H1 (cell line): ENCODE data around the gene TPRN. TPM values are rescaled to one million over a fixed set of nuclear protein-coding genes. Genes with fewer than 3 reads are reported as not detected.

Experiments used
- CTCF ChIA-PET: fragments of 300-600 bp; sonication (Branson Sonifier 250); formaldehyde crosslinking; loops from one replicate; lab custom pipeline; 2021; ENCODE audit not compliant: partially characterized antibody; lab: Charles Lee
- POLR2A ChIA-PET: fragments of 300-600 bp; sonication (Branson Sonifier 250); formaldehyde crosslinking; loops from one replicate; lab custom pipeline; 2021; ENCODE audit warnings: inconsistent platforms; ENCODE audit not compliant: partially characterized antibody; lab: Charles Lee
- DNase-seq, 2 experiments: peaks; one replicate each; pipeline versions ENCODE4 v3.0.0 to v3.0.0-alpha.2; 2010 to 2022; ENCODE audit warnings: low spot score in 2 of 2, low read depth in 1 of 2, mixed read lengths in 1 of 2
- FAIRE-seq: peaks from 2 replicates; lab custom pipeline; 2011; peaks lifted over from hg19 to GRCh38; lab: Jason Lieb, UNC
- H2AFZ ChIP-seq: 2 replicates; pipeline ENCODE4 v1.8.1; 2012; ENCODE audit warnings: low read length, inconsistent platforms
- H2AK5ac ChIP-seq: 2 replicates; pipeline ENCODE4 v1.6.1; 2013; ENCODE audit warnings: low read depth, low read length
- H2BK120ac ChIP-seq: replicated peaks from 2 replicates; pipeline ENCODE3; 2013; ENCODE audit warnings: low read depth, low read length, inconsistent platforms
- H2BK12ac ChIP-seq: 2 replicates; pipeline ENCODE4 v1.6.1; 2013; ENCODE audit warnings: low read depth, low read length
- H2BK15ac ChIP-seq: 2 replicates; pipeline ENCODE4 v1.6.1; 2013; ENCODE audit warnings: low read length
- H2BK20ac ChIP-seq: 2 replicates; pipeline ENCODE4 v1.6.1; 2013; ENCODE audit warnings: low read length
- H2BK5ac ChIP-seq: 2 replicates; pipeline ENCODE4 v1.6.1; 2013; ENCODE audit warnings: low read depth, low read length
- H3K14ac ChIP-seq: 2 replicates; pipeline ENCODE4 v1.6.1; 2013; ENCODE audit warnings: inconsistent platforms; ENCODE audit not compliant: insufficient read length
- H3K18ac ChIP-seq: 2 replicates; pipeline ENCODE4 v1.6.1; 2013; ENCODE audit warnings: low read length; ENCODE audit errors: extremely low read depth
- H3K23ac ChIP-seq: 2 replicates; pipeline ENCODE4 v1.6.1; 2013; ENCODE audit warnings: inconsistent platforms; ENCODE audit not compliant: insufficient read length
- H3K23me2 ChIP-seq: 2 replicates; pipeline ENCODE4 v1.6.1; 2013; ENCODE audit warnings: low read depth, low read length
- H3K27ac ChIP-seq: 2 replicates; pipeline ENCODE4 v1.6.1; 2011; ENCODE audit warnings: low read depth, low read length, inconsistent platforms
- H3K27me3 ChIP-seq, 4 experiments: replicated peaks in 1 of 4; 1 replicate in 1 of 4; 2 replicates in 3 of 4; pipeline versions ENCODE4 v1.6.1 to v1.8.1; 2011 to 2013; ENCODE audit warnings: low read length in 3 of 4, mild to moderate bottlenecking in 3 of 4, inconsistent platforms in 2 of 4, mixed read lengths in 2 of 4, moderate library complexity in 1 of 4; ENCODE audit not compliant: control insufficient read depth in 3 of 4, insufficient read depth in 3 of 4; ENCODE audit errors: extremely low read depth in 1 of 4
- H3K36me3 ChIP-seq, 4 experiments: 2 replicates each; pipeline versions ENCODE4 v1.6.1 to v1.8.1; 2011 to 2013; ENCODE audit warnings: mild to moderate bottlenecking in 4 of 4, low read length in 3 of 4, moderate library complexity in 2 of 4, control low read depth in 1 of 4, inconsistent platforms in 1 of 4; ENCODE audit not compliant: insufficient read depth in 4 of 4, control insufficient read depth in 2 of 4
- H3K4ac ChIP-seq: replicated peaks from 2 replicates; pipeline ENCODE3; 2013; ENCODE audit warnings: low read length, low read depth, mixed read lengths, inconsistent platforms; ENCODE audit not compliant: insufficient read length
- H3K4me1 ChIP-seq, 4 experiments: replicated peaks in 1 of 4; 1 replicate in 1 of 4; 2 replicates in 3 of 4; pipeline versions ENCODE4 v1.6.1 to v1.8.1; 2011 to 2013; ENCODE audit warnings: low read length in 3 of 4, inconsistent platforms in 2 of 4, mixed read lengths in 1 of 4; ENCODE audit not compliant: insufficient read depth in 4 of 4, control insufficient read depth in 3 of 4
- H3K4me2 ChIP-seq, 2 experiments: 2 replicates each; pipeline versions ENCODE4 v1.6.1 to v1.8.1; 2011 to 2013; ENCODE audit warnings: low read depth in 2 of 2, low read length in 2 of 2, control low read depth in 1 of 2, inconsistent platforms in 1 of 2, mild to moderate bottlenecking in 1 of 2; ENCODE audit not compliant: insufficient read depth in 1 of 2
- H3K4me3 ChIP-seq, 4 experiments: fragments of 200-600, 300-600 bp in 1 of 4; sonication (generic), shearing (Covaris generic), sonication (Bioruptor Twin) in 1 of 4; 2 replicates each; pipeline versions ENCODE4 v1.5.1 to v1.8.1; 2011 to 2016; ENCODE audit warnings: low read length in 4 of 4, low read depth in 3 of 4, control low read depth in 2 of 4, inconsistent platforms in 2 of 4, mild to moderate bottlenecking in 2 of 4, mixed read lengths in 1 of 4, moderate library complexity in 1 of 4; ENCODE audit not compliant: insufficient read depth in 2 of 4; ENCODE audit errors: extremely low read depth in 1 of 4
- H3K56ac ChIP-seq: replicated peaks from 2 replicates; pipeline ENCODE3; 2013; ENCODE audit warnings: low read depth, mild to moderate bottlenecking, mixed read lengths, low read length, inconsistent platforms; ENCODE audit not compliant: insufficient read length
- H3K79me1 ChIP-seq: 2 replicates; pipeline ENCODE4 v1.6.1; 2013; ENCODE audit warnings: low read depth, low read length, control low read depth
- H3K79me2 ChIP-seq, 2 experiments: 2 replicates each; pipeline versions ENCODE4 v1.6.1 to v1.8.1; 2012 to 2013; ENCODE audit warnings: low read length in 2 of 2, mild to moderate bottlenecking in 2 of 2, inconsistent platforms in 1 of 2; ENCODE audit not compliant: insufficient read depth in 2 of 2, control insufficient read depth in 1 of 2
- H3K9ac ChIP-seq, 4 experiments: replicated peaks in 1 of 4; 1 replicate in 1 of 4; 2 replicates in 3 of 4; pipeline versions ENCODE4 v1.6.1 to v1.8.1; 2011 to 2013; ENCODE audit warnings: low read depth in 3 of 4, low read length in 3 of 4, control low read depth in 2 of 4, mild to moderate bottlenecking in 2 of 4, moderate library complexity in 2 of 4, inconsistent platforms in 1 of 4; ENCODE audit errors: extremely low read depth in 1 of 4
- H3K9me3 ChIP-seq, 2 experiments: 2 replicates each; pipeline versions ENCODE4 v1.6.1 to v1.8.1; 2012 to 2013; ENCODE audit warnings: mild to moderate bottlenecking in 2 of 2, moderate library complexity in 2 of 2, control low read depth in 1 of 2, inconsistent platforms in 1 of 2, low read depth in 1 of 2, low read length in 1 of 2, mixed read lengths in 1 of 2; ENCODE audit not compliant: insufficient read depth in 2 of 2
- H4K20me1 ChIP-seq, 2 experiments: replicated peaks in 1 of 2; 2 replicates each; pipeline versions ENCODE3 to v1.8.1; 2011 to 2013; ENCODE audit warnings: inconsistent platforms in 2 of 2, low read length in 2 of 2, mild to moderate bottlenecking in 1 of 2; ENCODE audit not compliant: insufficient read depth in 2 of 2, control insufficient read depth in 1 of 2
- H4K5ac ChIP-seq: 2 replicates; pipeline ENCODE4 v1.6.1; 2013; ENCODE audit warnings: low read length, low read depth, mixed read lengths, inconsistent platforms; ENCODE audit not compliant: insufficient read length
- H4K8ac ChIP-seq: 2 replicates; pipeline ENCODE4 v1.8.0; 2013; ENCODE audit warnings: mild to moderate bottlenecking, moderate library complexity, low read length, inconsistent platforms; ENCODE audit not compliant: insufficient read depth; ENCODE audit errors: extremely low read depth
- H4K91ac ChIP-seq: replicated peaks from 2 replicates; pipeline ENCODE3; 2013; ENCODE audit warnings: low read length, mixed read lengths, inconsistent platforms; ENCODE audit not compliant: insufficient read length
- ASH2L ChIP-seq: fragments of 200-600, 300-600 bp; sonication (generic); IDR thresholded peaks from one replicate; pipeline ENCODE4 v1.7.1; 2017; ENCODE audit warnings: low read length
- CHD1 ChIP-seq: IDR thresholded peaks from 2 replicates; pipeline ENCODE4 v1.6.1; 2012; ENCODE audit warnings: low read depth, low read length, improper control_type of control experiment
- JUND ChIP-seq: IDR thresholded peaks from 2 replicates; pipeline ENCODE4 v1.6.1; 2011; ENCODE audit warnings: mild to moderate bottlenecking, improper control_type of control experiment, low read length
- NRF1 ChIP-seq: IDR thresholded peaks from 2 replicates; pipeline ENCODE4 v1.6.1; 2011; ENCODE audit warnings: mild to moderate bottlenecking, low read depth, low read length, improper control_type of control experiment
- POU5F1 ChIP-seq: IDR thresholded peaks from 2 replicates; pipeline ENCODE4 v1.6.1; 2011; ENCODE audit warnings: low read depth, mild to moderate bottlenecking, low read length, moderate library complexity
- RNF2 ChIP-seq: fragments of 200-900, 300-1000 bp; sonication (generic); IDR thresholded peaks from 2 replicates; pipeline ENCODE4 v1.7.1; 2016; ENCODE audit warnings: borderline replicate concordance, low read depth, mild to moderate bottlenecking, antibody characterized with exemption, low read length; ENCODE audit not compliant: poor library complexity, severe bottlenecking; ENCODE audit errors: missing control alignments
- SIN3A ChIP-seq, 2 experiments: IDR thresholded peaks in 1 of 2; conservative IDR thresholded peaks in 1 of 2; 2 replicates each; pipeline ENCODE4 v1.6.1; 2011 to 2012; ENCODE audit warnings: low read length in 2 of 2, improper control_type of control experiment in 1 of 2, low read depth in 1 of 2, mild to moderate bottlenecking in 1 of 2
- SP2 ChIP-seq: IDR thresholded peaks from 2 replicates; pipeline ENCODE4 v1.6.1; 2012; ENCODE audit warnings: mild to moderate bottlenecking, low read length, inconsistent platforms
- SRF ChIP-seq: IDR thresholded peaks from 2 replicates; pipeline ENCODE4 v1.6.1; 2011; ENCODE audit warnings: mild to moderate bottlenecking, low read depth, low read length, moderate library complexity
- TAF1 ChIP-seq: IDR thresholded peaks from 2 replicates; pipeline ENCODE4 v1.6.1; 2011; ENCODE audit warnings: mild to moderate bottlenecking, low read depth, low read length
- TCF12 ChIP-seq: IDR thresholded peaks from 2 replicates; pipeline ENCODE4 v1.6.1; 2011; ENCODE audit warnings: low read depth, mild to moderate bottlenecking, low read length
- WGBS, 2 experiments: shearing (Covaris generic) in 1 of 2; methylation state at CpG; one replicate each; pipeline versions ENCODE4 v1.1.6 to v1.1.7; 2013 to 2015; ENCODE audit warnings: low lambda C conversion rate in 2 of 2, mixed read lengths in 2 of 2, inconsistent platforms in 1 of 2, low coverage in 1 of 2, missing lambda C conversion rate in 1 of 2; ENCODE audit not compliant: insufficient replicate concordance in 2 of 2, insufficient coverage in 1 of 2, insufficient read length in 1 of 2; ENCODE audit errors: extremely low coverage in 1 of 2, missing lambda C conversion rate in 1 of 2; 5-methylcytosine and 5-hydroxymethylcytosine counted together
- polyA plus RNA-seq, 7 experiments: library from polyadenylated mRNA; depleted of rRNA in 3 of 7; stranded (reverse) in 5 of 7; unstranded in 2 of 7; fragments of >200 nt in 5 of 7; fragments of 200-250 nt in 2 of 7; gene quantifications; 1 replicate in 5 of 7; 2 replicates in 1 of 7; 4 replicates in 1 of 7; pipeline versions ENCODE4 v1.2.1 to v1.2.3, GENCODE V29; 2011 to 2013; ENCODE audit warnings: missing spikeins in 2 of 7, mixed read lengths in 2 of 7
- total RNA-seq: library from RNA; stranded (reverse); fragmentation: NEBNext Ultra II Directional; extraction: Animal tissue kit (Norgen Biotek cat#: 25700); gene quantifications from 2 replicates; pipeline ENCODE4 v1.2.1, GENCODE V29; 2021

The TPRN gene
- total and polyA plus RNA-seq, 2 of the 8 experiments (the other 6 are each of a cell fraction or from before 2014, with no cell fraction given), result 9.7 to 23.2 TPM

- Histone ChIP-seq H3K56ac (no peak overlapping the region), H2AFZ (no peak overlapping the region), H4K91ac (no peak overlapping the region), H4K8ac (no peak overlapping the region), H2BK120ac (no peak overlapping the region), H3K23ac (no peak overlapping the region), H3K79me1 (no peaks in the 10 kb centered on the region), H3K27ac (no peak overlapping the region), H3K9me3 (no peaks in the 10 kb centered on the region), H2BK20ac (no peak overlapping the region), H2BK15ac (no peak overlapping the region), H4K5ac (no peak overlapping the region), H3K4ac (peak overlapping the region; percentile 53), H3K18ac (no peak overlapping the region), H3K4me2 (no peak overlapping the region), H3K9ac (no peak overlapping the region), H3K36me3 (no peaks in the 10 kb centered on the region), H3K14ac (no peak overlapping the region), H3K4me3 (no peak overlapping the region), H3K4me1 (peaks cover 0 to 20% (median 11%) of the 10 kb centered on the region in 4 experiments; a peak in 6 of 7 replicates), H2BK5ac (no peak overlapping the region), H3K27me3 (peaks cover 9 to 35% (median 28%) of the 10 kb centered on the region in 4 experiments), H2AK5ac (no peak overlapping the region), H2BK12ac (peak overlapping the region; percentile 68; the same call in 1 of the 2 replicates), H3K23me2 (peaks cover 7% of the 10 kb centered on the region; the same call in 1 of the 2 replicates), H4K20me1 (peaks cover 2 to 15% of the 10 kb centered on the region in 2 experiments), H3K79me2 (no peaks in the 10 kb centered on the region)
- ChIA-PET CTCF (interaction anchor here (0.6 to 3.9 kb wide), 23 partner anchors 8 to 178 kb away, joined by 3 to 47 read pairs (median 4); partner anchors contain the start of genes ABCA2, ANAPC2, CLIC3 and GRIN1), POLR2A (interaction anchor here (0.8 to 3.7 kb wide), 14 partner anchors 10 to 105 kb away, joined by 3 to 15 read pairs (median 4); partner anchors contain the start of genes ANAPC2, SSNA1, TPRN and TUBB4B)
- DNase-seq, result no peak
- FAIRE-seq, result no peak
- 94% methylated on average over 39 of the region's 45 CpGs; no CpG with 5 or more reads in 1 of the 2 experiments for WGBS, 2 experiments
- TF ChIP-seq RNF2 (no peak), SIN3A (conservative IDR thresholded peaks at IDR 0.05 in 1 of 2, IDR thresholded peaks at IDR 0.05 in 1 of 2; ENCODE audit: low read depth in 1 of 2, low read length in 2 of 2) (no peak), POU5F1 (no peak), TAF1 (no peak), SRF (no peak), ASH2L (no peak), CHD1 (no peak), NRF1 (no peak), SP2 (no peak), TCF12 (no peak), JUND (no peak)
Measured at GRCh38 chr9:137173796-137174664, 26.5 kb downstream of the TPRN start.
